ENCODE data around the gene IL10RA.
A peak's percentile ranks its signal among the peaks of the same experiment; 100 is the strongest.

The IL10RA gene

DNA sequence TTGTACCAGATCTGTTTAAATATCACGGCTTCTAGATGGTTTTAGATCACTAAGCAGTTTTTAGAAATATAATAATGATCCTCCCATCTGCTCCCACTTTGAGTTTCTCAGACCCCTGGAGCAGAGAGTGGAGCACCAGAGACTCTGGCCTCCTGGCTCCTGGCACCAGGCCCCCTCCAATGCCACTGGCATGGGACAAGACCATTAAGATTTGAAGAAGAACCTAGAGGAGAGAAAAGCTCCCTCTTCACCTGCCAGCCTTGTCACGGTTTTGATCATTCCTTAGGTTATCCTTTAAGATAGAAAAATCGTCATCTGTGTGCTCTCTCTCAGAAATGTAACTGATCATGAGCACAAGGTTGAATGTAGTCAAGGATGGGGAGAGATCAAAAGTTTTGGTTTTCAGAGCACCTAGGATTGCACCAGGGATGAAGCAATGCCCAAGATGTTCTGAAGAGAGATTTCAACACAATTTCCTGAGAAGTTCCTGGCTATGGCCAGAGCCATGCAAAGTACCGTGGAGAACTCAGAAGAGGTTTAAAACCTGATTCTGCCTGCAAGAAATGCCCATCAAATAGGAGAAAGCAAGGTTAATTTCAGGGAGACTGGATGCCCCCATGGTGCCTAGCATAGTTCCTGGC is 22.2 kb downstream of the IL10RA start:
- no peak for DNase-seq

DNA sequence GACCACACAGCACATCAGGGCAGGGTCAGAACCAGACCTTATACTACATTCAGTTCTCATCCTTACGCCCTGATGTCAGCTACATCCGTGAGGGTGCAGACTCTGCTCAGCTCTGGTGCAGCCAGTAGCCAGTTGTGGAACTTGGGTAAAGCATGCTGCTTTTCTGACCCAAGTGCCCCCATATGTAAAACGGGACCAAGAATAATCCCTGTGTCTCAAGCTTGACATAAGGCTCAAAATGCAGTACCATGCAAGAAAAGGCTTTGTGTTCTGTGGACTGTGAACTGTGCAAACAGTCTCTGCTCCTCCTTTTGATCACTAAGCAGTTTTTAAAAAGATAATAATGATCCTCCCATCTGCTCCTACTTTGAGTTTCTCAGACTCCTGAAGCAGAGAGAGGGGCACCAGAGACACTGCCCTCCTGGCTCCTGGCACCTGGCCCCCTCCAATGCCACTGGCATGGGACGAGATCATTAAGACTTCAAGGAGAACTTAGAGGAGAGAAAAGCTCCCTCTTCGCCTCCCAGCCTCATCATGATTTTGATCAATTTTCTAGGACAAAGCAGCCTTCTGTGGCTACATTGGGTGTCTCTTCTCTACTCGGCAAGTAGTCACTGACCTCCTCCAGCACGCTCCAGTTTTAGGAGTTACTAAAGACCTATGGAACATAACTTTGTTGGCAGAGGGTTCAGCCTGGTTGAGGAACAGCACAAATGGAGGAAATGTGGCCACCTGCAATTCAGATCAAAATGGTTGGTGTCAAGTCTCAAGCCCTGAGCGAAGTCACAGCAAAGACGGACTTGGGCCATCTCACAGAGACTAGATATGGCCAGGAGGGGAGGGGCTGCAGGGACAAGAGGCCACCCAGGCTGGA is 23.9 kb downstream of the IL10RA start:
- no peak for DNase-seq

DNA sequence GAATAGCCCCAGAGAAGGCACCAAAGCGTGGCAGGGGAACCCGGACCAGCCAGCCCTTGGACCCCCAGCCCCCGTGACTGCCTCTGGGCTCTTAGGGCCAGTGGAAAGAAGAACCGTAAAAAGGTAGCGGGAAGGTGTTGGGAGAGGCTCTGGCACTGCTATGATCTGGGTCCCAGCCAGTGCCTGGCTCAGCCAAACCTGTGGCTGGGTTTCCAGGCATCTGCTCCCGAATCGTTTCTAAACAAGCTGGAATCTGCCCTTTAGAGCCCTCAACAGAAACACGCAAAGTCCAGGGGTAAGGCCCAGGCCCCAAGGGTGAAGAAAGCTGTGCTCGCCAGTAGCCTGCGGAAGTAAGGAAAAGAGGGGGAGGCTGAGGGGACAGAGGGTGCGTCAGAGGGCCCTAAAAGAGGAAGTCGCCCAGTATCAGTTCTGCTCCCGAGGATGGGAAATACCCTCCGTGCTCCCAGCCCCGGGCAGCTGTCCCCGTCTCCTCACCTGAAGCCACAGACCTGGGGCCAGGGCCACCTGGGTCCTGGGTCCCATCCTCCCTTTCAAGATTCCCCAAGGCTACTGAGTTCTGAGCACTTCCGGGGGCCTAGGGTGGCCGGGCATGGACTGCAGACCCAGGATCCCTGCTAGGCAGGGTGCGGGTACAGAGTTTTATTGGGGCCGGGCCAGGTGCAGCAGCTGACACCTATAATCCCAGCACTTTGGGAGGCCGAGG is 24.7 kb downstream of the IL10RA start:
- DNase-seq = peak in 1 of 2 donors; percentile 89

DNA sequence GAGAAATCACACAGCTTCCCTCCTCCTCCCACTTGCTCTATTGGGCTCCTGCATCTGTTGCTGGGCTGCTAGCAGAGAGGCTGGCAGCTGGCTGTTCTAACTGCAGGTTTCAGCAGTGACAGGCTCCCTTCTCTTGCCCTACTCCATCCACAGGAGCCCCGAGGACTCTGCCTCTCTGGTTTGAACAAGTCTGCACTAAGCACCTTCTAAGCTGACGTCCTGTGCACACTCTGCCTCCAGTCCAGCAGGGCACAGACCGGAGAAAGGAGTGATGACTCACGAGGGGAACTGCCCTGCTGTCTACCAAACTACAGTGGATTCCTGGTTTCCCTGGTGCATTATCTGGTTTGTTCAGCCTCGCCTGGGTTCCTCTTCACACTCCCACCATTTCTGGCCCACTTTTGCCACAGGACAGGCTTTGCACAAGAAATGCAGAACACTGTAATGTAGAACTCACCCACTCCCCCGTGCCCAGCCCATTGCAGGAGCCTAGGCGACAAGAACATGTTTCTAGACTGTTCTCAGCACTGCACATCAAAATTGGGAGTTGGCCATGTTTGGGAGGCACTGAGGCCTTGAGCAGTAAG is 26.0 kb downstream of the IL10RA start:
- DNase-seq = peak; percentile 35 to 76

DNA sequence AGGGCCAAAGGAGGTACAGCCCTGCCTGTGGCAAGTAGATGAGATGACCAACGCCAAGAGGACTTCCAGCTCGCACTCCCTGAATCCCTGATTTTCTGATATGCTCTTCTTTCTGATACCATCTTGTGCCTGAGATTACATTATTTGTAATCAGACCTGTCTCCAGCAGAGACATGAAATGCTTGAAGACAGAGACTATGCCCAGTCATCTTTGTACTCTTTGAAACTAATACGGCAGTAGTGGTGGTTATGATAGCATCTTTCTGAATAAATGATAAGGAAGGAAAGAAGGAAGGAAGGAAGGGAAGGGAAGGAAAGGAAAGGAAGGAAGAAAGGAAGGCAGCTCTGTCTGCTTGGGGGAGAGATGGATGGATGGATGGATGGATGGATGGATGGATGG is 27.8 kb downstream of the IL10RA start:
- no peak for DNase-seq

DNA sequence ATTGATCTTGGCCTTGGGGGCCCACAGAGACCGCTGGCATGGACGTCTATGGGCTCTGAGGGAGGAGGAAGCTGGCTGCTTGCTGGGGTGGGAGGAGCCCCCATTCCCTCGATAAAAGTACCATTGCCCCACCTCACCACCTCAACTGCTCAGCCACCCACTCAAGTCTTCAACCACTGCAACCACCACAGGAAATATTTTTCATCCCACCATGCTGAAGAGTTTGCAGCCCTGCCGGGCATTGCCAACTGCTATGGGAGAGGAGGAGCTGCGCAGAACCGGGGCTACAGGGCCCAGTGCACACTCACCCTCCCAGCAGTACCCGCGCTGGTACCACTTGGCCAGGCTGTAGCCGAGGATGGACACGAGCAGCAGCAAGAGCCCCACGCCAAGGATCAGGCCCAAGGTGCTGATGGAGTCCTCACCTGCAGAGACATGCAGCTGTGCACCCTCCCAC is 29.2 kb downstream of the IL10RA start:
- peak in 1 of 2 donors; percentile 33 for DNase-seq

DNA sequence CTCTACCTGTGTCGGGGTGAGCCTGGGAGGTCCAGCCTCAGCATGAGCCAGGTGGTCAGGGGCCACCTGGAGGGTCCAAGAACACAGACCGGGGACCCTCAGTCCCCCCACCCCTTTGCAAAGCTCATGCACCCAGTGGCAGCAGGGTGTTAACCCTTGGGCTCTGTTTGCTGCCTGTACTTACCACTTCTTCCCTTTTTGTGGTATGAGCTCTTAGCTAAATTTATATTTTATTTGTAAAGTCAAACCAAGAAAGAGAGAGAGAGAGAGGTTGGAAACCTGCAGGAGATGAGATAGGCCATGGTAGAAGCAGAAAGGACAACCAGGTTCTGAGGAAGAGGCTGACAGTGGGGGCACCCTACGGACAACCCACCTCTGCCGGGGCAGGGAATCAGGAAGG is 29.9 kb downstream of the IL10RA start:
- no peak for DNase-seq

DNA sequence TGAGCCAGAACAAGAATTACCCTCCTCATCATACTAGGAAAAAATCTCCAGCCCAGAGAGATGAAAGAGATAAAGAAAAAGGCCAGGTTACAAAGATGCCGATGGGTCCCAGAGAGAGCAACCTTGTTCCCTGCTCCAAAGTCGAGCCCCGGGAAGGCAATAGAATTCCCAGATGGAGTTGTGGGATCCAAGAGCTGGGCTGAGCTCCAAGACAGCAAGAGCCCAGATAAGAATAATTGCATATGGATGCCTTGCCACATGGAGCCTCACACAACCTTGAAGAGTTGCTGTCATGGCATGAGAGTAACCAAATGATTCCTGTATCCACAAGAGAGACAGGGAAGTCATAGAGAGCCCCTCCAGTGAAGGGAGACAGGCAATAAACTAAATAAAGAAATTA is 30.9 kb downstream of the IL10RA start:
- DNase-seq = no peak

DNA sequence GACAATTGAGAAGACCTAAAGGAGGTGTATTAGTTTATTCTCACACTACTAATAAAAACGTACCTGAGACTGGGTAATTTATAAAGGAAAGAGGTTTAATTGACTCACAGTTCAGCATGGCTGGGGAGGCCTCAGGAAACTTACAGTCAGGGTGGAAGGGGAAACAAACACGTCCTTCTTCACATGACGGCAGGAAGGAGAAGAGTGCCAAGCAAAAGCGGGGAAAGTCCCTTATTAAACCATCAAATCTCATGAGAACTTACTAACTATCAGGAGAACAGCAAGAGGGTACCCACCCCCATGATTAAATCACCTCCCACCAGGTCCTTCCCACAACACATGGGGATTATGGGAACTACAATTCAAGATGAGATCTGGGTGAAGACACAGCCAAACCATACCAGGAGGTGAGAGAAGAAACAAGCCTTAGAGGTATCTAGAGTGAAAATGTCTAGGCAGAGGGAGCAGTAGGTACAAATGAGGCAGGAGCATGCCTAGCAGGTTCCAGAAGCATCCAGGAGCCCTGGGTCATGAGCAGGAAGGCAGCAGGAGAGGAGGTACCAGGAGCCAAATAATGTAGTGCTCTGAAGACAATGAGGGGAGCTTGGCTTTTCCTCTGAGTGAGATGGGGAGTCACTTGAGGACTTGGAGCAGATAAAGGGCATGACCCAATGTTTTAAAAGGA is 31.6 kb downstream of the IL10RA start:
- DNase-seq = no peak

DNA sequence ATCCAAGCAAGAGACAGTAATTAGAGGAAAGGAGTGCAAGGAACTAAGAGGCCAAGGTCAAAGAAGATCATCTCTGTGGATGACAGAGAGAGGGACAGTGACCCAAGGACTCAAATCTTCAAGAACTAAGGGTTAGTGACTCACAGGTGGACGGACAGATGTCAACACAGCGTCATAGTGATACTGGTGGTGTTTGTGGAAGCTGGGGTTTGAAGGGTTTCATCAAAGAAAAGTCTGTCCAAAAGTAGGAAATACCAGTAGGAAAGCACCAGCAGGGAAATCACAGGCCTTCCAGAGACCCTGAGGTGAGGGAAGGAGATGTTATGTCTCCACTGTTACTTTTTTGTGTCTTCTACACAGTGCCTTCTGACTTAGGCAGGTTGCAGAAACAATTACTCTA is 32.2 kb downstream of the IL10RA start:
- DNase-seq = no peak

DNA sequence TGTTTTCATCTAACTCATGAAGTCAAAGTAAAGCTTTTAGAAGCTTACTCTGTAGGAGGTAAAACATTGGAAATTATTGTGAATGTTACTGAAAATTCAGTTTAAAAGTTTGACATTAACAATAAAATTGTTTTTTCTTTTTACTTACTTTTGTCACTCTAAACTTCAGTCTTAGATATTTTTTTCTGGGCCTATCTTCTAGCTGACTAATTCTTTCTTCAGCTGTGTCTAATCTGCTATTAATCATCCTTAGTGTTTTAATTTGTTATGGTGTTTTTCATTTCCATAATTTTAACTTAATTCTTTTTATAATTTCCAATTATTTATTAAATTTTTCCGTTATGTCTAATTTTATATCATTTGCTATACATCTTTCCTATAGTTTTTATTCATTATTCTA is 35.0 kb downstream of the IL10RA start:
- DNase-seq = no peak

DNA sequence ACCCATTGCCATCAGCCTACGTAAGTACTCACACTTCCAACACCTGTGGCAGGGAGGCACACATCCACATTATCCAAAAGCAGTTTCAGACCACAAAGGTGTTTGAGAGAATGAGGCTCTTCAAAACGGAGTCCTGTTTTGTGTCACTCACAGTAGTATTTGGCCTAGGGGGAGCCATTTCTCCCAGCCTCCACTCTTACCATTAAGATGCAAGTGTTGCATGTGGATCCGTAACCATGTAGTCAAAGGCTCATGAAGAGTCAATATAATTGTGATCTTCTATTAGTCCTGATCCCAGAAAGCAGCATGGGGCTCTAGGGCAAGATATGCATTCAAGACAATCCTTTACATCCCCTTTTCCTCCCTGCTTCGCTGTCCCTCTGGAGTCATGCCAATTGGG is 41.5 kb downstream of the IL10RA start:
- no peak for DNase-seq

DNA sequence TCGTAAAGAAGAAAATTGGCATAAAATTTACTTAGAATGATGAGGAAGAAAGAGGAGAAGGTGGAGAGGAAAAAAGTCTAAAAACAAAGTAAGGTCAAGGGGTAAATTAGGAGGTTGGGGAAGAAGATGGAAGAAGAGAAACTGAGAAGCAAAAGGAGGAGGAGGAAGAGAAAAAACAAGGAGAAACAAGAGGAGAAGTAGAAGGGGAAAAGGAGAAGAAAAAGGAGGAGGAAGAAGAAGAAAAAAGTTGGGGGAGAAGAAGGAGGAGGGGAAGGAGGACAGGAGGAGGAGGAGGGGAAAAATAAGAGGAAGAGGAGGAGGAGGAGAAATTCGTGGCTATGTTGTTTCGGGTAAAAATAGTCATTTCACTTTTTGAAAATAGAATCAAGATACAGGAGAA is 42.4 kb downstream of the IL10RA start:
- no peak for DNase-seq

DNA sequence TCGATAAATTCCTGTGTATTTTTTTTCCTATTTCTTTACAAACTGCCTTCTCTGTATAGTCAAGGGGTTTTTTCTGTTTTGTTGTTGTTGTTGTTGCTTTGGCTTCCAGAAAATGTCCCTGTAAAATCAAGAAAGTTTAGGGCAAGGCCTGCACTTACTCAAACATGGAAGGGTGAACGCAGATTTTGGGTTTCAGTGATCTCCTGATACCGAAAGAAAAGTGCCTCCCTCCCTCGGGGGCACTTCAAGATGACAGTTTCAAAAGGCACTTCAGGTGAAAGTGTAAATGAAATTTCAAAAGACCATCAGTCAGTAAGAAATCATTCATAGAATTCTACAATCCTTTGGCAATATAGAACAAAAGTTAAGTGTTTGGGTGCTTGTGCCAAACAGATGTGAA is 47.2 kb downstream of the IL10RA start:
- no peak for DNase-seq

DNA sequence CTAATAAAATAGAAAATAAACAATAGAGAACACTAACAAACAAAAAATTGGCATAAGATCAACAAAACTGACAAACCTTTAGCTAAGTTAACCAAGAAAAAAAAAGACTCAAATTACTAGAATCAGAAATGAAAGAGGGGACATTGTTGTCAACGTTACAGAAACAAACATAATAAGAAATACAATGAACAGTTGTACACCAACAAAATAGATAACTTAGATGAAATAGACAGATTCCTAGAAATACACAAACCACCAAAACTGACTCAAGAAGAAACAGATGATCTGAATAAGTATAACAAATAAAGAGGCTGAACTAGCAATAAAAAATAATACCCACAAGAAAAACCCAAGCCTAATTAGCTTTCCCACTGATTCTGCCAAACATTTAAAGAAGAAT is 55.9 kb downstream of the IL10RA start:
- DNase-seq = no peak

DNA sequence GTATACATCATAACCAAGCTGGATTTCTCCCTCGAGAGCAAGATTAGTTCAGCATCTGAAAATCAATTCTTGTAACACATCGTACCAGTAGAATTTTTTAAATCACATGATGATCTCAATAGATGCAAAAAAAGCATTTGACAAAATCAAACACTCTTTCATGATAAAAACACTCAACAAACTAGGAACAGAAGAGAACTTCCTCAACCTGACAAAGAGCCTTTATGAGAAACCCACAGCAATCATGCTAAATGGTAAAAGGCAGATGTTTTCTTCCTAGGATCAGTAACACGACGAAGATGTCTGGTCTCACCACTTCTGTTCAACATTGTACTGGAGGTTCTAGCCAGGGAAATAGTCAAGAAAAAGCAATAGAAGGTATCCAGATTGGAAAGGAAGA is 56.6 kb downstream of the IL10RA start:
- DNase-seq = no peak

DNA sequence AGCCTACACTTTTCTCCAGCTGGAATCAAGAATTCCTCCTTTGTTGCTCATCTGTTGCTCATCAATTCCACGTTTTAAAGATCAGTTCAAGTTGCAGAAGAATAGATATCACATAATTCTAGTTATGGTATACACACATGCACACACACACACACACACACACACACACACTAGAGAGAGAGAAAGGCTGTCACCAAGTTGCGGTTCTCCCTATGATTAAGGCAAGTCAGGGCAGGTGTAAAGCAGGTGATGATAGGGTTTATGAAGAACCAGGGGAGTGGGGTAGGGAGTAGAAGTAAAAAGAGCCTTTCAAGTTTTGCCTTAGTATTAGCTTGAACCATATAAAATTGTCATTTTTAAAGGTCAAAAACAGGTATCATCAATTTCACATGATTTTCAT is 59.0 kb downstream of the IL10RA start:
- peak in 1 of 2 donors; percentile 31 for DNase-seq

DNA sequence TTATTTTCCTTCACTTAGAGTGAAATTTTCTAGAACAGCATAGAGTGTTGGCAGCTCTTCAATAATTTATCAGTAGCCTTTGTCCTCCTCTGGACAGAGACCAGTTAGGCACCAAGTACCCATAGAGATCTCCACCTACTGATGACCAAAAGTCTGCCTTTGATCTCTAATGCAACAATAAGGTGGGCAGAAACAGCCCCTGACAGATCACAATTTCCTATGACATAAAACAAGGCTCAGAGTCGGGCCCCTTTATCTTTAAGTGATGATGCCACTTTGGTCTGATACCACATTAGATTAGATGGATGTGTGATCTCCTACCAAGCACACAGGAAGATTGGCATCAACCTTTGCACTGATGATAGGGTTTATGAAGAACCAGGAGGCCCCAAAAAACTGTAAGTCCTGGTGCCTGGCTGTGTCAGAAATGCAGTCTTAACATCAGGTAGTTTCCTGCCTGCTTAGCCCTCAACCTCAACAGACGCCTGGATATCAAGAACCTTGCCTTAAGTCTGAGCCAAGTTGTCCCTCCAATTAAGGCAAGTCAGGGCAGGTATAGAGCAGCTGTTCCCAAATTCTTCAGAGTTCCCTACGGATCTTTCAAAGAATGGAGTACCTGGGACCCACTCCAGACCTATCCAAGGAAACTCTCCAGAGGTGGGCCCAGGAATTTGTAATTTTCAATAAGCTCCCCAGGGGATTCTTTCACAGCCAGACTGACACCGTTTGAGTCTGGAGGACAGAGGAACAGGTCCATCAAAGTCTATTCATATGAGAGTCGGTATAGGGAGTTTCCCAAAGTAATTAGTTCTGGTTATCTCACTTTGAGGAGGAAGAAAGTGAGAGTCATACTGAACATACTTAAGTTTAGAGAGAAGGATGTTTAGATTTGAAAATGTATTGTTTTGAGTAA is 60.1 kb downstream of the IL10RA start:
- DNase-seq = peak; percentile 14 to 69

DNA sequence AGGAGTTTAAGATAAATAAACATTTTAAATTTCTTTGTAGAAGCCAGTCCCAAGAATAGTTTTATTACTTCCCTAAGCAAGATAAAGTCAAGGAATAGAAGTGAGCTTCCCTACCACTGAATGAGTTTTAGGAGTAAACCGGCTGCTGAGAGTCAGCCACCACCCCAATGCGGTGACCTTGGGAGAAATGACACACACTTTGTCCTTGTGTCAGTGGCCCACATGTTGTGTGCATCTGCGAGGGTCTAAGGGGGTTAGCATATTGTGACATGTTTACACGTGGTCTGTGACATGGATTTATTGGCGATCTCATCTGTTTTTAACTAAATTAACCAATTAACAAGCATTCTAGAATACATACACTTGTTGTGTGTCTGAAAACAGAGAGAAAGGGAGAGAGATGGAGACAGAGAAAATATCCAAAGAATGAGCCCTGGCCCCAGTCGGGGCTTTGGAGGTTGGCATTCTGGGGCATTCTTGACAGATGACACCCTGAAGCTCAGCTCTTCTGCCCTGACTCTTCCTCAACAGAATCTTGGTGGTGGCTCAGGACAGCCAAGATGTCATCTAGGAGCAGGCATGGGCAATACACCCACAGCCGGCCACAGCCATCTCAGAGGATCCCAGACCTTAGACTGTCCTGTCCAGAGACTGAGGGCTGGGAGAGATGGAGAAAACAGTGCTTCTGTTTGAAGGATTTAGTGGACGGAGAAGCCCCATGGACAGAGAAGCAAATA is 60.9 kb downstream of the IL10RA start:
- DNase-seq = no peak

DNA sequence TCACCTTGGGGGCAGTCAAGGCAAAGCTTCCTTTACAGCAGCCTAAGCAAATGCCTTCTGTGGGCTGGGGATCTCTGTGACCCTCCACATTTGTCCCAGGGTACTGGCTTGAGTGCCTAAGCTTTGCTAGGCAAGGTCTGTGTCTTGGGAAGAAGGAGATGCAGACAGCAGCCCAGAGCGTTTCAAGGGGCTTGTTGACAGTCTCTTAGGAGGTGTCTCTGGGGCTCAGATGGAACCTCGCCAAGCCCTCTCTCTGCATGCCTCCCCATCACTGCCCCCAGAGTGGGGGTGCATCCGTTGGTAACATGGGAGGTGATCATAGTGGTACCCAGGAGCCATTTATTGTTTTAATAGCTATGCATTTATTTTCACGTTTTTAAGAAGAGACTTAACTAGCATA is 61.6 kb downstream of the IL10RA start:
- DNase-seq = no peak

All from CD4-positive, alpha-beta T cell treated with Interleukin-1 beta for 1 hour (primary cell).